CD8-positive, alpha-beta memory T cell (primary cell): ENCODE results near the gene ZMYND11. TPM values are rescaled to one million over a fixed set of nuclear protein-coding genes. Genes with fewer than 3 reads are reported as not detected.
"Not testable (repeated sequence)": the region's sequence is repeated elsewhere in the genome, so short reads cannot be mapped to it uniquely, and the experiment has no call there.

Experiments
- CTCF ChIA-PET: fragments of 350-600 bp; sonication (Branson Sonifier 250); formaldehyde crosslinking; loops from one replicate; lab custom pipeline; 2021; ENCODE audit warnings: antibody characterized with exemption; lab: Charles Lee
- POLR2A ChIA-PET: fragments of 350-600 bp; sonication (Branson Sonifier 250); formaldehyde crosslinking; loops from one replicate; lab custom pipeline; 2021; ENCODE audit warnings: antibody characterized with exemption; lab: Charles Lee
- DNase-seq, 5 donors: peaks; one replicate each; pipeline versions ENCODE4 v3.0.0 to v3.0.0-alpha.2; 2020 to 2022; ENCODE audit warnings: mixed read lengths in 1 of 5
- H3K27ac ChIP-seq: one replicate; pipeline ENCODE4 v1.7.0; 2013; ENCODE audit warnings: low read depth, mild to moderate bottlenecking, low read length, moderate library complexity
- H3K27me3 ChIP-seq: 2 replicates; pipeline ENCODE4 v1.7.0; 2013; ENCODE audit warnings: low read length, mild to moderate bottlenecking; ENCODE audit not compliant: insufficient read depth, poor library complexity, severe bottlenecking
- H3K36me3 ChIP-seq: 2 replicates; pipeline ENCODE4 v1.7.0; 2013; ENCODE audit warnings: mild to moderate bottlenecking, low read length, moderate library complexity; ENCODE audit not compliant: insufficient read depth
- H3K4me1 ChIP-seq: 2 replicates; pipeline ENCODE4 v1.7.0; 2013; ENCODE audit warnings: mild to moderate bottlenecking, low read length, moderate library complexity; ENCODE audit not compliant: insufficient read depth
- H3K4me3 ChIP-seq: 2 replicates; pipeline ENCODE4 v1.7.0; 2013; ENCODE audit warnings: mild to moderate bottlenecking, low read length
- H3K9me3 ChIP-seq: 2 replicates; pipeline ENCODE4 v1.7.0; 2013; ENCODE audit warnings: mild to moderate bottlenecking, low read length
- H3K27ac Mint-ChIP-seq, 8 donors: one replicate each; pipeline ENCODE4 v1.8.0; 2020 to 2021; ENCODE audit warnings: mixed read lengths in 8 of 8, mild to moderate bottlenecking in 6 of 8, inconsistent platforms in 3 of 8, moderate library complexity in 3 of 8
- H3K27me3 Mint-ChIP-seq, 2 donors: one replicate each; pipeline ENCODE4 v1.8.0; 2020 to 2021; ENCODE audit warnings: mixed read lengths in 2 of 2, mild to moderate bottlenecking in 1 of 2, moderate library complexity in 1 of 2
- H3K36me3 Mint-ChIP-seq, 3 donors: one replicate each; pipeline ENCODE4 v1.8.0; 2020 to 2021; ENCODE audit warnings: mixed read lengths in 3 of 3, inconsistent platforms in 1 of 3, mild to moderate bottlenecking in 1 of 3
- H3K4me1 Mint-ChIP-seq, 3 donors: one replicate each; pipeline ENCODE4 v1.8.0; 2020 to 2021; ENCODE audit warnings: mixed read lengths in 3 of 3, inconsistent platforms in 1 of 3, mild to moderate bottlenecking in 1 of 3
- H3K4me3 Mint-ChIP-seq, 7 donors: one replicate each; pipeline ENCODE4 v1.8.0; 2020 to 2021; ENCODE audit warnings: mixed read lengths in 7 of 7, mild to moderate bottlenecking in 6 of 7, moderate library complexity in 4 of 7, inconsistent platforms in 2 of 7
- H3K9me3 Mint-ChIP-seq, 5 donors: one replicate each; pipeline ENCODE4 v1.8.0; 2020 to 2022; ENCODE audit warnings: mixed read lengths in 5 of 5, mild to moderate bottlenecking in 3 of 5, moderate library complexity in 2 of 5, inconsistent platforms in 1 of 5
- polyA plus RNA-seq: library from polyadenylated mRNA; unstranded; fragments of 300-500 nt; fragmentation: Illumina TruSeq; gene quantifications from one replicate; pipeline ENCODE4 v1.2.3, GENCODE V29; 2021
- total RNA-seq, 2 experiments: library from RNA; stranded (reverse); gene quantifications; one replicate each; pipeline ENCODE4 v1.2.3, GENCODE V29; 2021

Gene ZMYND11
- total and polyA plus RNA-seq, 3 experiments from 2014 or later, result 34.9 to 53.5 (median 36.7) TPM

DNA sequence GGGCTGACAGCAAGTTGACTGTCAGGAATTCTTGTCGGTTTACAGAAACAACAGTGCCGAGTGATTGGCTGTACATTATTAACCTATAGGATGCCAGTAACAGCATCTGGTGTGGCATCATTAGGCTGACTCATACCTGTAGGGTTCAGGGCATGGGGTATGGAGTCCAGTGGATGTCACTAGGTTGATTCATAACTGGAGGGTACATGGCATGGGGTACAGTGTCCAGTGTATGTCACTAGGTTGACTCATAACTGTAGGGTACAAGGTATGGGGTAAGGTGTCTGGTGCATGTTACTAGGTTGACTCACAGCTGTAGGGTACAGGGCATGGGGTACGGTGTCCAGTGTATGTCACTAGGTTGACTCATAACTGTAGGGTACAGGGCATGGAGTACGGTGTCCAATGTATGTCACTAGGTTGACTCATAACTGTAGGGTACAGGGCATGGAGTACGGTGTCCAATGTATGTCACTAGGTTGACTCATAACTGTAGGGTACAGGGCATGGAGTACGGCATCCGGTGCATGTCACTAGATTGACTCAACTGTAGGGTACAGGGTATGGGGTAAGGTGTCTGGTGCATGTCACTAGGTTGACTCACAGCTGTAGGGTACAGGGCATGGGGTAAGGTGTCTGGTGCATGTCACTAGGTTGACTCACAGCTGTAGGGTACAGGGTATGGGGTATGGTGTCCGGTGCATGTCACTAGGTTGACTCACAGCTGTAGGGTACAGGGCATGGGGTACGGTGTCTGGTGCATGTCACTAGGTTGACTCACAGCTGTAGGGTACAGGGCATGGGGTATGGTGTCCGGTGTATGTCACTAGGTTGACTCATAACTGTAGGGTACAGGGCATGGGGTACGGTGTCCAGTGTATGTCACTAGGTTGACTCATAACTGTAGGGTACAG is 129.2 kb downstream of the ZMYND11 start:
- DNase-seq, H3K4me1 ChIP-seq, H3K36me3 Mint-ChIP-seq, CTCF ChIA-PET, H3K4me3 ChIP-seq, H3K27ac ChIP-seq, H3K9me3 Mint-ChIP-seq, H3K36me3 ChIP-seq, H3K27me3 ChIP-seq, POLR2A ChIA-PET, H3K4me3 Mint-ChIP-seq, H3K9me3 ChIP-seq, H3K27me3 Mint-ChIP-seq: not testable (repeated sequence)
- peaks cover 6 to 10% (median 8%) of the 10 kb centered on the region in 3 donors for H3K4me1 Mint-ChIP-seq
- peak overlapping the region in 1 of 8 donors; percentile 17 for H3K27ac Mint-ChIP-seq

DNA sequence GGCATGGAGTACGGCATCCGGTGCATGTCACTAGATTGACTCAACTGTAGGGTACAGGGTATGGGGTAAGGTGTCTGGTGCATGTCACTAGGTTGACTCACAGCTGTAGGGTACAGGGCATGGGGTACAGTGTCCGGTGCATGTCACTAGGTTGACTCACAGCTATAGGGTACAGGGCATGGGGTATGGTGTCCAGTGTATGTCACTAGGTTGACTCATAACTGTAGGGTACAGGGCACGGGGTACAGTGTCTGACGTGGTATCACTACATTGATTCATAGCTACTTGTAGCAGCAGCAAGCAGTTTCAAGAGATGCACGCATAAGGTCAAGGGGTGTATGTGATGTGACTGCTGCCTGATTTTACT is 129.8 kb downstream of the ZMYND11 start:
- POLR2A ChIA-PET, H3K4me3 Mint-ChIP-seq, CTCF ChIA-PET: not testable (repeated sequence)

GRCh38 chr10:265816-266588 is 130.7 kb downstream of the ZMYND11 start:
- CTCF ChIA-PET, H3K27ac Mint-ChIP-seq, H3K36me3 ChIP-seq, H3K36me3 Mint-ChIP-seq, H3K4me3 ChIP-seq, POLR2A ChIA-PET, H3K9me3 ChIP-seq, H3K27ac ChIP-seq, DNase-seq, H3K4me1 ChIP-seq, H3K27me3 Mint-ChIP-seq, H3K9me3 Mint-ChIP-seq, H3K27me3 ChIP-seq, H3K4me3 Mint-ChIP-seq: not testable (repeated sequence)
- peaks cover 6 to 10% (median 8%) of the 10 kb centered on the region in 3 donors for H3K4me1 Mint-ChIP-seq

More for the DNA sequence above, 129.8 kb downstream of the ZMYND11 start:
- H3K27me3 Mint-ChIP-seq, H3K4me1 ChIP-seq, H3K27ac ChIP-seq, H3K4me3 ChIP-seq, H3K36me3 Mint-ChIP-seq, H3K9me3 ChIP-seq, H3K36me3 ChIP-seq, H3K27me3 ChIP-seq, DNase-seq, H3K9me3 Mint-ChIP-seq: not testable (repeated sequence)
- peak overlapping the region in 2 of 8 donors; percentile 17 to 30 for H3K27ac Mint-ChIP-seq
- H3K4me1 Mint-ChIP-seq, result peaks cover 6 to 10% (median 8%) of the 10 kb centered on the region in 3 donors

DNA sequence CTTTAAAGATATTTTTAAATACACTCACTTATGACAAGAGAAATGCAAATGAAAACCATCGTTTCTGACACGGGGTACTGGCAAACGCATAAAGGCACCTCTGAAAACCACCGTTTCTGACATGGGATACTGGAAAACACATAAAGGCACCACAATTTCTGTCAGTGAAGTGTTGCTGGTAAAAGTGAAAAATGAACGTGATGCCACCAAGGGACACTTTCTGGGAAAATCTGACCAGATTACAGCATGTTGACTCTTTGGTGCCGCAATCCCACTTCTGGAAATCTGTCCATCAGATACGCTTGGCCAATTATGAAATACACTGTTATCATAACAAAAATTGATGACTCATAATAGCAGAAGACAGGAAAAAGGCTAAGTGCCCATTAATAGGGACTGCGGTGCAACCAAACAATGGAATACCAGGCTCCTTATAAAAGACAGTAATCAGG is 131.7 kb downstream of the ZMYND11 start:
- H3K27me3 Mint-ChIP-seq, result peaks cover 2 to 3% of the 10 kb centered on the region in 2 donors
- H3K27ac Mint-ChIP-seq, result no peak overlapping the region
- ChIA-PET CTCF (no interaction called here), POLR2A (no interaction called here)
- H3K36me3 Mint-ChIP-seq, result no peaks in the 10 kb centered on the region
- Histone ChIP-seq H3K4me3 (no peak overlapping the region), H3K4me1 (no peaks in the 10 kb centered on the region), H3K9me3 (no peaks in the 10 kb centered on the region), H3K27ac (no peak overlapping the region), H3K27me3 (no peaks in the 10 kb centered on the region), H3K36me3 (no peaks in the 10 kb centered on the region)
- peaks cover 6 to 10% (median 8%) of the 10 kb centered on the region in 3 donors for H3K4me1 Mint-ChIP-seq
- H3K9me3 Mint-ChIP-seq, result no peaks in the 10 kb centered on the region
- H3K4me3 Mint-ChIP-seq, result no peak overlapping the region
- DNase-seq, result no peak

DNA sequence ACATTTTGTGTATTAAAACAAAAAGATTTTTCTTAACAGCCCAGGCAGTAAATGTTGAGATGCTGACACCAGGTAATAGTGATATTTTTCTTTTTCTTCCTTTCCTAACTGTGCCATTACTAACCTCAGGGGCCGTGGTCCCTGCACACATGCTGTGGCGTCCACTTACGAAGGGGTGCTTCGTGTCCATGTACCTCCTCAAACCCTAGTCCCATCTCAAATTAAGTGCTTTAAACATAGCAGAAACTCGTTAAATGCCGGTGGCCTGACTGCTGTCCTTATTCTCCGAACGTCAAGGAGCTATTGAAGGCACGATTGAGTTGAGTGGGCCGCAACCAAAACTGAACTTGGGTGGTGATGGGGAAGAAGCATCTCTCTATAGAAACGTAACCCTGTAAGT is 132.4 kb downstream of the ZMYND11 start:
- Mint-ChIP-seq H3K36me3 (peaks cover 0 to 1% (median 0%) of the 10 kb centered on the region in 3 donors), H3K27me3 (peaks cover 0 to 3% of the 10 kb centered on the region in 2 donors), H3K27ac (peak overlapping the region in 2 of 8 donors; percentile 34 to 85), H3K4me1 (peaks cover 6 to 10% (median 8%) of the 10 kb centered on the region in 3 donors), H3K4me3 (no peak overlapping the region), H3K9me3 (no peaks in the 10 kb centered on the region)
- H3K9me3 ChIP-seq, result no peaks in the 10 kb centered on the region
- ChIA-PET CTCF (no interaction called here), POLR2A (no interaction called here)
- no peak overlapping the region for H3K4me3 ChIP-seq
- no peak overlapping the region for H3K27ac ChIP-seq
- no peaks in the 10 kb centered on the region for H3K36me3 ChIP-seq
- H3K27me3 ChIP-seq, result no peaks in the 10 kb centered on the region
- no peak for DNase-seq
- no peaks in the 10 kb centered on the region for H3K4me1 ChIP-seq

- Mint-ChIP-seq H3K9me3 (no peaks in the 10 kb centered on the region), H3K27ac (no peak overlapping the region), H3K4me1 (peaks cover 6 to 10% (median 8%) of the 10 kb centered on the region in 3 donors), H3K4me3 (no peak overlapping the region), H3K36me3 (peaks cover 0 to 1% (median 0%) of the 10 kb centered on the region in 3 donors), H3K27me3 (no peaks in the 10 kb centered on the region)
- no peak for DNase-seq
- H3K36me3 ChIP-seq, result no peaks in the 10 kb centered on the region
- H3K4me1 ChIP-seq, result no peaks in the 10 kb centered on the region
- ChIA-PET CTCF (no interaction called here), POLR2A (no interaction called here)
- no peaks in the 10 kb centered on the region for H3K27me3 ChIP-seq
- no peak overlapping the region for H3K27ac ChIP-seq
- no peaks in the 10 kb centered on the region for H3K9me3 ChIP-seq
- H3K4me3 ChIP-seq, result no peak overlapping the region
Observed at GRCh38 chr10:269440-270074, 134.3 kb downstream of the ZMYND11 start.

DNA sequence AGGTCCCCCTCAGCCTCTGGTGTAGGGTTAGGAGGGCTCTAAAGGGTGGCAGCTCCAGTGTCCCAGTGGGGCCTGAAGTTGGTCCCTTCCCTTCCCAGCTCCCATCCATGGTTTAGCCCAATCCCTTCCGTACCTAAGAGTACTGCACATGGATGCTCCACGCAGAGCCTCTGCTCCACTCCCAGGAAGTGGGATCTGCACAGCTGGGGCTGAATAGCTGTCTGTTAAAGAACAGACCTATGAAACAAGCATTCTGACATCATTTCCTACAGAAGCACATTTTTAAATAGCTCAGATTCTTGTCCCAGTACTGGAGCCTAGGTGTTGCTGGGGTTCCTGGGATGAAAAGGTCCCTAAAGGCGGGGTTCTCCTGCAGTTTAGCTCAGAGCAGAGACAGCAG is 135.9 kb downstream of the ZMYND11 start:
- POLR2A ChIA-PET, result no interaction called here
- H3K4me3 ChIP-seq, result no peak overlapping the region
- DNase-seq, result no peak
- no peak overlapping the region for H3K27ac ChIP-seq
- CTCF ChIA-PET, result no interaction called here
- H3K36me3 Mint-ChIP-seq, result peaks cover 0 to 1% (median 1%) of the 10 kb centered on the region in 3 donors
- H3K4me1 Mint-ChIP-seq, result no peaks in the 10 kb centered on the region
- no peaks in the 10 kb centered on the region for H3K27me3 Mint-ChIP-seq
- no peaks in the 10 kb centered on the region for H3K27me3 ChIP-seq
- no peaks in the 10 kb centered on the region for H3K36me3 ChIP-seq
- H3K27ac Mint-ChIP-seq, result no peak overlapping the region
- H3K4me1 ChIP-seq, result no peaks in the 10 kb centered on the region
- H3K9me3 ChIP-seq, result no peaks in the 10 kb centered on the region
- H3K9me3 Mint-ChIP-seq, result no peaks in the 10 kb centered on the region
- no peak overlapping the region for H3K4me3 Mint-ChIP-seq

- CTCF ChIA-PET, result no interaction called here
- POLR2A ChIA-PET, result no interaction called here
- no peaks in the 10 kb centered on the region for H3K4me1 ChIP-seq
- no peaks in the 10 kb centered on the region for H3K4me1 Mint-ChIP-seq
- H3K27ac ChIP-seq, result no peak overlapping the region
- H3K4me3 Mint-ChIP-seq, result no peak overlapping the region
- no peak for DNase-seq
- H3K27me3 ChIP-seq, result no peaks in the 10 kb centered on the region
- no peaks in the 10 kb centered on the region for H3K9me3 Mint-ChIP-seq
- no peaks in the 10 kb centered on the region for H3K9me3 ChIP-seq
- no peaks in the 10 kb centered on the region for H3K36me3 ChIP-seq
- H3K27me3 Mint-ChIP-seq, result no peaks in the 10 kb centered on the region
- no peak overlapping the region for H3K4me3 ChIP-seq
- no peak overlapping the region for H3K27ac Mint-ChIP-seq
- peaks cover 0 to 3% (median 1%) of the 10 kb centered on the region in 3 donors for H3K36me3 Mint-ChIP-seq
Observed at GRCh38 chr10:271722-272121, 136.5 kb downstream of the ZMYND11 start.
